ENCODE data around the gene MFSD1. TPM values are rescaled to one million over a fixed set of nuclear protein-coding genes. Genes with fewer than 3 reads are reported as not detected.
A peak's percentile ranks its signal among the peaks of the same experiment; 100 is the strongest.

MFSD1 gene
- total RNA-seq, 1 experiment from 2014 or later: 45.3 TPM

DNA sequence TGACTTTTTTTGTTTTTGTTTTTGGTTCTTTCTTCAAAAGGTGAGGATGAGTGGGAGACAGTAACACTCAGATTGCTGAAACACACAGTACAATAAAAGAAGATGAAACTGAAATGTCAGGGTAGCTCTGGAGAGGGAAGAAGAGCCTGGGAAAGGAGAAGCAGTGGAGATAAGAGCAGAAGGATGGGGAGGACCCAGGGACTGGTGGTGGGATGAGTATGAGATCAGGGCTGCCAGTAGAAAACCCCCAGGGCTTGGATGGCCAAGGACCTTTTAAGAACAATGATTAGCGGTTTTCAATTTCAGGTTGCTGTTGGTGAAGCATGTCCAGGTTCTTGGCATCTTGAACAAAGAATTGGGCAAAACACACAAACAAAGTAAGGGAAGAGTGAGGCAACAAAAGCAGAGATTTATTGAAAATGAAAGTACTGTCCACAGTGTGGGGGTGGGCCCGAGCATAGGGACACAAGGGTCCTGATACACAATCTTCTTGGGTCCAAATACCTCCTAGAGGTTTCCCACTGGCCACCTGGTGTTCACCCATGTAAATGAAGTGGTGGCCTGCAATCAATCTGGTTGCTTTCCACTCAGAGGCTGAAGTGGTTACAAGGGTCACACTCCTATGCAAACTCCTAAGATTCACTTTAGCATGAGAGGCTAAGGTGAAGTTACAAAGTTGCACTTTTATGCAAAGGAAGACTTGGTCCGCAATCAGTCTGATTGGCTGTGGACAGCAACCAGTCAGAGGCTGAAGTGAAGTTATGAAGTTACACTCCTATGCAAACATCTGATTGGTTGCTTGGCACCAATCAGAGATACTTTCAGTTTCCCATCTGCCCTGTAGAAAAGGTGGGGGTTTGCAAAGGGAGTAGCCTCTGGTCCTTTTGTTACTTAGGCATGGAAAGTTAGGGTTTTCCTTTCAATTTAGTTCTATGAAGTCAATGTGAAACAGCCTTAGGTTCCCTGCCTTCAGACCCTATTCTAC, 26.1 kb upstream of the MFSD1 start:
- ChIA-PET POLR2A (ENCODE audit: unreplicated experiment) (no interaction called here), CTCF (no interaction called here)
- H3K9ac ChIP-seq (ENCODE audit: low read length): peak overlapping the region; percentile 96
- no peaks in the 10 kb centered on the region for H3K9me2 ChIP-seq (replicated peaks; ENCODE audit: low read length)
- ATAC-seq (no peak), DNase-seq (no peak)
- H3K4me1 ChIP-seq (ENCODE audit: insufficient read depth, low read length): peaks cover 40% of the 10 kb centered on the region
- H3K79me2 ChIP-seq (ENCODE audit: low read length): no peaks in the 10 kb centered on the region
- no peak overlapping the region for H3K4me3 ChIP-seq (ENCODE audit: low read length)
- no peak overlapping the region for H2AFZ ChIP-seq (ENCODE audit: low read length)
- no peak overlapping the region for H3K4me2 ChIP-seq (ENCODE audit: low read length)
- no peaks in the 10 kb centered on the region for H3K9me3 ChIP-seq (ENCODE audit: low read length)
- BruUV-seq (replicated peaks): no TSS peak
- no peak for TF ChIP-seq EZH2phosphoT487 (IDR thresholded peaks at IDR 0.05; ENCODE audit: borderline replicate concordance, low read length)
- TF ChIP-seq, protein P1, sequence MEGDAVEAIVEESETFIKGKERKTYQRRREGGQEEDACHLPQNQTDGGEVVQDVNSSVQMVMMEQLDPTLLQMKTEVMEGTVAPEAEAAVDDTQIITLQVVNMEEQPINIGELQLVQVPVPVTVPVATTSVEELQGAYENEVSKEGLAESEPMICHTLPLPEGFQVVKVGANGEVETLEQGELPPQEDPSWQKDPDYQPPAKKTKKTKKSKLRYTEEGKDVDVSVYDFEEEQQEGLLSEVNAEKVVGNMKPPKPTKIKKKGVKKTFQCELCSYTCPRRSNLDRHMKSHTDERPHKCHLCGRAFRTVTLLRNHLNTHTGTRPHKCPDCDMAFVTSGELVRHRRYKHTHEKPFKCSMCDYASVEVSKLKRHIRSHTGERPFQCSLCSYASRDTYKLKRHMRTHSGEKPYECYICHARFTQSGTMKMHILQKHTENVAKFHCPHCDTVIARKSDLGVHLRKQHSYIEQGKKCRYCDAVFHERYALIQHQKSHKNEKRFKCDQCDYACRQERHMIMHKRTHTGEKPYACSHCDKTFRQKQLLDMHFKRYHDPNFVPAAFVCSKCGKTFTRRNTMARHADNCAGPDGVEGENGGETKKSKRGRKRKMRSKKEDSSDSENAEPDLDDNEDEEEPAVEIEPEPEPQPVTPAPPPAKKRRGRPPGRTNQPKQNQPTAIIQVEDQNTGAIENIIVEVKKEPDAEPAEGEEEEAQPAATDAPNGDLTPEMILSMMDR (conservative IDR thresholded peaks at IDR 0.05; ENCODE audit: low read depth, low read length): no peak
- TF ChIP-seq EZH2 (IDR thresholded peaks at IDR 0.05; ENCODE audit: low read length, unreplicated experiment): no peak
- no peaks in the 10 kb centered on the region for H3K36me3 ChIP-seq (ENCODE audit: low read depth, low read length)
- H3K27ac ChIP-seq (ENCODE audit: low read length): peak overlapping the region; percentile 100
- H3K27me3 ChIP-seq (ENCODE audit: low read length): no peaks in the 10 kb centered on the region
- intact Hi-C loops (cut with micrococcal nuclease): no loop called here
- H4K20me1 ChIP-seq (ENCODE audit: low read length): no peaks in the 10 kb centered on the region
- H3F3A ChIP-seq (ENCODE audit: low read length, unreplicated experiment): no peaks in the 10 kb centered on the region

DNA sequence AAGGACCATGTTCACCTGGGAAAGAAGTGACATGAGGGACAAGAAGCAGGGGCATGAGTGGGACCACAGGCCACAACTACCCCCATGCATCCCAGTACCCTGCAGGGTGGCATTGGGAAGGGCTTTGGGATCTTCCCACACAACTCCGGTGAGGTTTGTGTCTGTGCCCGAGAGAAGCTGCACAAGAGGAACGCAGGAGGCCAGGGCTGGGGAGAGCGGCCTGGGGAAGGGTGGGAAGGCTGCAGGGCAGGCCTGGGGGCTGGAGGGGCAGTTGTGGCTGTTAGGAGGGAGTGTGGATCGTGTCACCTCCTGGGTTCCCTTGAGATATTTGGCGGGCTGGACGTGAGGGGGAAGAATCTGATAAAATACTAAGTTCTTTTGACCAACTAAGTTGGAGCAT, 25.3 kb upstream of the MFSD1 start:
- H3K9ac ChIP-seq (ENCODE audit: low read length): no peak overlapping the region; the same call in 1 of the 2 replicates
- no peaks in the 10 kb centered on the region for H3K79me2 ChIP-seq (ENCODE audit: low read length)
- peaks cover 32% of the 10 kb centered on the region for H3K4me1 ChIP-seq (ENCODE audit: insufficient read depth, low read length)
- intact Hi-C loops (cut with micrococcal nuclease): no loop called here
- H2AFZ ChIP-seq (ENCODE audit: low read length): no peak overlapping the region
- ChIA-PET CTCF (no interaction called here), POLR2A (ENCODE audit: unreplicated experiment) (no interaction called here)
- H3K27me3 ChIP-seq (ENCODE audit: low read length): no peaks in the 10 kb centered on the region
- H3K36me3 ChIP-seq (ENCODE audit: low read depth, low read length): no peaks in the 10 kb centered on the region
- BruUV-seq (replicated peaks): no TSS peak
- peak overlapping the region; percentile 100 for H3K27ac ChIP-seq (ENCODE audit: low read length)
- H3F3A ChIP-seq (ENCODE audit: low read length, unreplicated experiment): no peaks in the 10 kb centered on the region
- no peak for DNase-seq
- H4K20me1 ChIP-seq (ENCODE audit: low read length): no peaks in the 10 kb centered on the region
- no peaks in the 10 kb centered on the region for H3K9me3 ChIP-seq (ENCODE audit: low read length)
- H3K4me2 ChIP-seq (ENCODE audit: low read length): no peak overlapping the region
- no peak overlapping the region for H3K4me3 ChIP-seq (ENCODE audit: low read length)
- TF ChIP-seq EZH2 (IDR thresholded peaks at IDR 0.05; ENCODE audit: low read length, unreplicated experiment) (no peak), EZH2phosphoT487 (IDR thresholded peaks at IDR 0.05; ENCODE audit: borderline replicate concordance, low read length) (no peak)
- TF ChIP-seq, protein P1 (conservative IDR thresholded peaks at IDR 0.05; ENCODE audit: low read depth, low read length): no peak
- no peak for ATAC-seq
- H3K9me2 ChIP-seq (replicated peaks; ENCODE audit: low read length): no peaks in the 10 kb centered on the region
